NT2/D1 (cell line): ENCODE results near the gene OSBPL6.

Experiments
- YY1 ChIP-seq: IDR thresholded peaks from 2 replicates; pipeline ENCODE4 v1.6.1; 2011; ENCODE audit not compliant: insufficient read length, insufficient read depth
- ZNF274 ChIP-seq: IDR thresholded peaks from 2 replicates; pipeline ENCODE4 v1.6.1; 2011; ENCODE audit warnings: mild to moderate bottlenecking, low read depth, low read length

- no peak for TF ChIP-seq ZNF274
- no peak for TF ChIP-seq YY1
Observed at GRCh38 chr2:178246696-178247095, 52.4 kb downstream of the OSBPL6 start.
